ENCODE data around the gene ZBTB22.
A peak's percentile ranks its signal among the peaks of the same experiment; 100 is the strongest.

ZBTB22 gene

DNA sequence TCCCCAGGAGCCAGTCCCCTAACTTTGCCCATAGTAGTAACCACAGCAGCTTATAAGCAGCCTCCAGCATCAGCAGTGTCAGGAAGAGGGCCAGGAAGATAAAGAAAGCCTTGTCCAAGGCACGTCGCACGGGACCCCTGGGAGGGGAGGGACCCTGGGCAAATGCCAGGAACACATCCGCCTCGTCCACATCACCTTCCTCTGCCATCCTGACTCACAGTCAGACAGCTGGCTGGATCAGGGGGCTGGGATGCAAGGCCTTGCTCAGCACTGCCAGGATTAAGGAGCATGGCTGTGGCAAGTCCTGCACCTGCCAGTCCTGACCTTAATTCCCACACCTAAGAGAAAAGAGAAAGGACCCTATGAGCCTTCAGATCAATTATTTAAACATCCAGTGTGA is 11.5 kb upstream of the ZBTB22 start:
- Histone ChIP-seq H3K4me2 (no peak overlapping the region), H3K4me3 (no peak overlapping the region), H3K27me3 (no peaks in the 10 kb centered on the region), H3K36me3 (no peaks in the 10 kb centered on the region), H3K4me1 (peaks cover 6% of the 10 kb centered on the region), H4K20me1 (no peaks in the 10 kb centered on the region), H3K27ac (no peak overlapping the region), H3K9me3 (no peaks in the 10 kb centered on the region), H3K9ac (no peak overlapping the region)
- no peak for TF ChIP-seq Cebpa-rat (IDR thresholded peaks at IDR 0.05)

DNA sequence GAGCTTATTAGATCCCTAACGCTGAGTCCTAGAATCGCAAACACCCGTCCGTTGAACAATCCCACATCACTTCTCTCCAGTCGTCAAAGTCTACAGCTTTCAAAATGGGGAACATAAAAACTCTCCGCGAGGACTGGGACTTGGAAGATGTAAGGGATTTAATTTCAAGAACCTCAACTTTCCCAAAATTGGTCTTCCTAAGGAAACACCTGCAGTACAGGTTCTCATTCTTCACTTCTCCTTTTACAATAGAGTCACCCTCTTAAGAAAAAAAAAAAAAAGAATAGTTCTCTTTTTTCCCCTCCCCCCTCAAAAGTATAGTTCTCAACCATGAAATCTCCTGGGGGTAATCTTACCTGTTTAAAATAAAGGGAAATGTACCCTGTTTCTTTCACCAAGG is 6.6 kb upstream of the ZBTB22 start:
- H3K9me3 ChIP-seq: no peaks in the 10 kb centered on the region
- peaks cover 43% of the 10 kb centered on the region for H3K4me1 ChIP-seq
- peaks cover 31% of the 10 kb centered on the region for H4K20me1 ChIP-seq
- peak overlapping the region; percentile 90 for H3K27ac ChIP-seq
- peaks cover 22% of the 10 kb centered on the region for H3K36me3 ChIP-seq
- H3K4me3 ChIP-seq: peak overlapping the region; percentile 84
- peak overlapping the region; percentile 92 for H3K9ac ChIP-seq
- no peaks in the 10 kb centered on the region for H3K27me3 ChIP-seq
- no peak for TF ChIP-seq Cebpa-rat (IDR thresholded peaks at IDR 0.05)
- H3K4me2 ChIP-seq: peak overlapping the region; percentile 91

DNA sequence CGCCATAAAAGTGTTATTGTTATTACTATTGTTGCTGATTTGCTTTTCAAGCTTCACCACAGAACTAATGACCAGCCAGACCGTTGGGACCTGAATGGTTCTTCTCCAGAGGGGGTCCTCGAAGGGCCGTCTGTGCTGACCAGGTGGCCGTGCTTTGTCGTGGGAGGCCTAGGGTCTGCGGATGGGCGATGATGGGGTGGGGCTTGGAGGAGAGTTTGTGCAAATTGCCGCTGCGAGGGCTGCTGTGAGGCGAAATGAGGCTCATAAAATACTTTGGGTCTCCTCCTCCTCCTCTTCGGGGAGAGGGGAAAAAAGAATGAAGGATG is 6.0 kb upstream of the ZBTB22 start:
- Histone ChIP-seq H3K4me2 (peak overlapping the region; percentile 91), H3K4me1 (peaks cover 48% of the 10 kb centered on the region), H3K9ac (peak overlapping the region; percentile 92), H4K20me1 (peaks cover 36% of the 10 kb centered on the region), H3K27ac (peak overlapping the region; percentile 90), H3K27me3 (no peaks in the 10 kb centered on the region), H3K36me3 (peaks cover 27% of the 10 kb centered on the region), H3K4me3 (peak overlapping the region; percentile 84), H3K9me3 (no peaks in the 10 kb centered on the region)
- no peak for TF ChIP-seq Cebpa-rat (IDR thresholded peaks at IDR 0.05)

DNA sequence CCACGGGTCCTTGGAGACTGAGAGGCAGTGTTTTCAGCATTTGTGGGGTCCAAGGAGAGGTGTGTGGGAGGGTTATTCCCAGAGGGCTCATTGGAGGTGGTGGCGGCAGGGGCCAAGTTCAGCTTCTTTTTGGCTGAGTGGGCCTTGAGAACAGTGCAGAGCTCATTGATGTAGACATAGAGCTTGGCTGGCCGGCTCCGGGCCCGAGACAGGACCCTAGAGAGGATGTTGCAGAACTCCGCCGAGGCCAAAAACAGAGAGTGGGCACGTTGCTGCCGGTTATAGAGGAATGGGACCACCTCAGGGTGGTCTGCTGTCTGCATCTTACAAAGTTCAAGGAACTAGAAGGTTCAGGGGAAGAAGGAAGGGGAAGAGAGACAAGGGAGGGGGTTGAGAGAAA is 3.7 kb upstream of the ZBTB22 start:
- Histone ChIP-seq H3K9me3 (no peaks in the 10 kb centered on the region), H3K4me1 (peaks cover 64% of the 10 kb centered on the region), H3K9ac (peak overlapping the region; percentile 92), H3K4me2 (peak overlapping the region; percentile 98), H3K36me3 (peaks cover 32% of the 10 kb centered on the region), H3K27ac (peak overlapping the region; percentile 90), H3K4me3 (peak overlapping the region; percentile 84), H4K20me1 (peaks cover 50% of the 10 kb centered on the region), H3K27me3 (no peaks in the 10 kb centered on the region)
- TF ChIP-seq Cebpa-rat (IDR thresholded peaks at IDR 0.05): no peak

DNA sequence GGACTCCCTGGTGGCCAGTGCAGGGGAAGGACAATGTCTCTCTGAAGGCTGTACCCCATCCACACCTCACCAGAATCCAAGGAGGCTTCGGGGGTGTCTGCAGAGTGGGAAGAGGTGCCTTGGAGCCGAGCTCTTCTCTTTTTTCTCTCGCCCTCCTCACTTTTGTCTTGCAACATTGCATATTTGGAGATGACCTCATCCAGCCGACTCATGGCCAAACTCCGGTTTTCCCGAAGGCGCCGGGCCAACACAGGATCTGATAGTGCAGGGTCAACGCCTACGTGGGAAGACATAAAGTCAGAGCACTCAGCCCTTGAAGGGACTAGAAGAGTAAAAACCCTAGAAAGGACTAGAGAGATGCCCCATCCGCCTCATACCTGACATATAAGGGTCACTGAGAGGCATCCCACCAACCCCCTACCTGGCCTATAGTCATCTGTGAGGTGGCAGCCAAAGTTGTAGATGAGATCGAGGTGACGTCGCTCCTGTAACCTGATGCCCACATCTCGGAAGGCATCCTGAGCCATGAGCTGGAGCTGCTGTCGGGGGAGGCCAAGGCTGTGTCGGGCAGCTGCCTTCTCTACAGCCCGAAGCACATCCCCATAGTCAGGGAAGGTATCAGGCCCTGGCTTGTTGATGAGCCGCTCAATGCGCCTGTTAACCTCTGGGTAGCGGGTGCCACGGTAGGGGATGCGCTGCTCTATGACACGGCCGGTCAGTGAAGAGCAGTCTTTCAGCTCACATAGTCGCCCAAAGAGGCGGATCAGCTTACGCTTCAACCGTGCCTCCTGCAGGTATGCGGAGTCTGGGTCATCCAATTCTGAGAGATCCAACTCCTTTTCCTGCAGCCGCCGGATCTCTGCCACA is 3.0 kb upstream of the ZBTB22 start:
- no peaks in the 10 kb centered on the region for H3K9me3 ChIP-seq
- H3K4me3 ChIP-seq: no peak overlapping the region
- no peak overlapping the region; the same call in 1 of the 2 replicates for H3K27ac ChIP-seq
- H3K4me1 ChIP-seq: peaks cover 70% of the 10 kb centered on the region
- H3K4me2 ChIP-seq: peak overlapping the region; percentile 98
- H3K36me3 ChIP-seq: peaks cover 36% of the 10 kb centered on the region
- TF ChIP-seq Cebpa-rat (IDR thresholded peaks at IDR 0.05): no peak
- peaks cover 54% of the 10 kb centered on the region for H4K20me1 ChIP-seq
- H3K9ac ChIP-seq: peak overlapping the region; percentile 92
- H3K27me3 ChIP-seq: no peaks in the 10 kb centered on the region

DNA sequence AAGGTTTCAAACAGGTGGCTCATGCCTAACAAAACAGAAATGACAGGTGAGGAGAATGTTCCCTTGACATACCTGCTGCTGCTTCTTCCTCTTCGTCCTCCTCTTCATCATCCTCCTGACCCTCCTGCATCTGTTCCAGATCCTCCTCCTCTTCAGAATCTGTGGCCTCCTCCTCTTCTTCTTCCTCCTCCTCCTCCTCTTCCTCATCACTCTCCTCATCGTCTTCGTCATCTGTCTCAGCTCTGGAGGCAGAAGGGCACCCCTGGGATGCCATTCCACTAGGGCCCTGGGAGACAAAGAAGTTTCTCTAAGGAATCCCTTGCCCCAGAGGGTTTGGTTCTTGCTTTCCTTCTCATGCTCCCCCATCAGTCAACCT is 2.4 kb upstream of the ZBTB22 start:
- Histone ChIP-seq H3K36me3 (peaks cover 36% of the 10 kb centered on the region), H3K4me2 (peak overlapping the region; percentile 98), H3K27ac (no peak overlapping the region), H3K9me3 (no peaks in the 10 kb centered on the region), H3K4me3 (no peak overlapping the region), H3K9ac (peak overlapping the region; percentile 92; the same call in 1 of the 2 replicates), H3K27me3 (no peaks in the 10 kb centered on the region), H4K20me1 (peaks cover 54% of the 10 kb centered on the region), H3K4me1 (peaks cover 76% of the 10 kb centered on the region)
- TF ChIP-seq Cebpa-rat (IDR thresholded peaks at IDR 0.05): no peak

DNA sequence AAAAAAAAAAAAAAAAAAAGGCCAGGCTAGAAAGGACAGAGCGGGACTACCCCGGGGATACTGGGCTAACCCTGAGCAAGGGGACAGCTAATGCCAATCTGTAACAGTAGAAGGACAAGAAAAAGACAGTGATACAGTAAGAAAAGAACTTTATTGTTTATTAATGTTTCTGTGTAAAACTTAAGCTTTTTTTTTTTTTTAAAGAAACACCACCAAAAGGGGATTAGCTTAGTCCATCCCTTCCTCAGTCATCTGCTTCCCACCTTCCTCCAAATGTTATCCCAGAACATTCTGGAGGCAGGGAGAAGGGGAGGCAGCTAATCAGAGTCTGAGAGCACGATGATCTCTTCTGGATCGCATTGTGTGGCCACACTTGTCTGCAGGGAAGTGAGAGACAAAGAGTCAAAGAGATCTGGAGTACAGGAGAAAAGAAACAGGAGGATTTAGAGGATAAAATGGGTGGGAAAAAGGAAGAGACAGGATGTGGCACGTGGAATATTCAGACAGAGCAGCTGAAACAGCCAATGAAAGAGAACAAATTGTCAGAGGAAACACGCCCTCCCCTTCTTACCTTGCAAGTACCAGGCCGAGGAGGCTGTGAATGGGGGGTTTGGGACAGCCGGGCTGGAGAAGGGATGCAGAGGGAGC is 1.0 kb upstream of the ZBTB22 start:
- no peak overlapping the region for H3K27ac ChIP-seq
- H3K4me2 ChIP-seq: peak overlapping the region; percentile 76
- H3K36me3 ChIP-seq: peaks cover 36% of the 10 kb centered on the region
- H3K9ac ChIP-seq: peak overlapping the region; percentile 92; the same call in 1 of the 2 replicates
- H4K20me1 ChIP-seq: peaks cover 54% of the 10 kb centered on the region
- H3K4me3 ChIP-seq: peak overlapping the region; percentile 73
- H3K27me3 ChIP-seq: no peaks in the 10 kb centered on the region
- H3K9me3 ChIP-seq: no peaks in the 10 kb centered on the region
- no peak for TF ChIP-seq Cebpa-rat (IDR thresholded peaks at IDR 0.05)
- H3K4me1 ChIP-seq: peaks cover 72% of the 10 kb centered on the region

DNA sequence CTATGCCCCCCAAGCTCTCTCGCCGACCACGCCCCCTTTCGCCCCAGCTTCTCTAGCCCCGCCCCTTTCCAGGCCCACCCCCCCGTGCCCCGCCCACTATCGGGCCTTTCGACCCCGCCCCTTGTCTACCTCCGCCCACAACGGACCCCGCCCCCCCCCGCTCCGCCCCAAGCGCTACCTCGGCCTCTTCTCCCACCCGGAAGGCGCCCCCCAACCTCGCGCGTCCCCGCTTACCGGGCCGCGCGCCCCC is 200 bp downstream of the ZBTB22 start:
- Histone ChIP-seq H3K9me3 (no peaks in the 10 kb centered on the region), H3K36me3 (peaks cover 36% of the 10 kb centered on the region), H3K27ac (no peak overlapping the region), H3K4me2 (peak overlapping the region; percentile 68), H3K9ac (no peak overlapping the region), H3K4me1 (peaks cover 75% of the 10 kb centered on the region), H3K4me3 (peak overlapping the region; percentile 73), H3K27me3 (no peaks in the 10 kb centered on the region), H4K20me1 (peaks cover 65% of the 10 kb centered on the region)
- no peak for TF ChIP-seq Cebpa-rat (IDR thresholded peaks at IDR 0.05)

DNA sequence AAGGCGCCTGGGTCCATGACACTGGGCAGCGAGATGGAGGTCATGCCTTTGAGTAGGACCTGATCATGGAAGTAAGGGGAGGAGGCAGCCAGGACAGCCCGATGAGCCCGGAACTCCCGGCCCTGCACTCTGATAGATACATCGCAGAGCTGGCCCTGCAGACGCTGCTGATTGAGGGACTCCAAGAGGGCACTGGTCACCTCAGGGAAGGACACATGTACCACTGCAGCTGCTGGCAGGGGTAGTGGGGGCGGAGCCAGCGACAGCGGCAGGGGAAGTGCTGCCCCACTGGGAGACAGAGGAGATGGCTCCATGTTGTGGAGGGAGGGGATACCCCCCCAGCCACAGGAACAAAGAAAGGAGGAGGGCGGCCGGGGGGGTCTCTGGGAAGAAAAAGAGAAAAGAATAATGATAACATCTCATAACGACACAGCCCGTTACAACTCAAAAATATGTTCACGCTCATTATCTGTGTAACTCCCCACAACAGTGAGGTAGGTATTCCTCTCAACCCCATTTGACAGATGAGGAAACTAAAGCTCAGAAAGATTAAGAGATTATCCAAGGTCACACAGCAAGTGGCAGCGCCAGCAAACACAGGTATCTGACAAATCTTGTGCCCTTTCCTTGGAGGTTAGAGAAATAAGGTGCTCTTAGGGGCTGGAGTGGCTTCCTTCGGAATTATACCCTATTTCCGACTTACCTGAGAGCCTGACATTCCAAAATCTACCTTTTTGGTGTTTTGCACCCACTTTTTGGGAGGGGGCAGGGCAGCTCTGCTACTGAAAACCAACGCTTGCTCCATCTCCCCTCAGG is 733 bp downstream of the ZBTB22 start:
- Histone ChIP-seq H3K36me3 (peaks cover 41% of the 10 kb centered on the region), H3K4me3 (peak overlapping the region; percentile 54), H3K9ac (no peak overlapping the region), H3K4me1 (peaks cover 77% of the 10 kb centered on the region), H3K4me2 (peak overlapping the region; percentile 68), H3K27ac (no peak overlapping the region), H4K20me1 (peaks cover 66% of the 10 kb centered on the region), H3K9me3 (no peaks in the 10 kb centered on the region), H3K27me3 (no peaks in the 10 kb centered on the region)
- no peak for TF ChIP-seq Cebpa-rat (IDR thresholded peaks at IDR 0.05)
